ENCODE measurements around the gene ROBO1. TPM values are rescaled to one million over a fixed set of nuclear protein-coding genes. Genes with fewer than 3 reads are reported as not detected.

The ROBO1 gene
- total RNA-seq, 1 donor from 2014 or later: 3.1 TPM

DNA sequence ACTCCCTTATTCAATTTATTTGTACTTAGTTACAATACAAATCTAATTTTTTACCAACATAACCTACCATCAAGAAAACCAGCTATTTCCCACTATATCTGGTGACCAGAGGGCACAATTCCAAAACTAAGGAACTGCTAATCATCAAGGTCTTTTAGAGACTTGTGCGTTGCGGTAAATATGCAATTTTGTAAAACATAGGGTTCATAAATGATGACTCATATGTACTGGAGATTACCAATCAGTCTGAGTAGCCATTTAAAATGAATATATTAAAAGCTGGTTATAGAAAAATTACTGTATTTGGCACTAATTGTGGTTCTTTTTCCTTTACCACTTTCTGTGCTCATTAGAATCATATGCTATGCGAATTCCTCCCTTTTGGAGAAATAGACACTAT is 859.6 kb downstream of the ROBO1 start:
- intact Hi-C loops (cut with micrococcal nuclease): no loop called here
- Mint-ChIP-seq H3K27me3 (no peaks in the 10 kb centered on the region), H3K4me1 (no peaks in the 10 kb centered on the region), H3K4me3 (no peak overlapping the region), H3K9me3 (peaks cover 3% of the 10 kb centered on the region), H3K36me3 (ENCODE audit: low read depth) (no peaks in the 10 kb centered on the region), H3K27ac (no peak overlapping the region)
- POLR2A ChIA-PET: no interaction called here
- DNase-seq (no peak), ATAC-seq (ENCODE audit: low read depth) (no peak)
- TF ChIP-seq, protein P1, sequence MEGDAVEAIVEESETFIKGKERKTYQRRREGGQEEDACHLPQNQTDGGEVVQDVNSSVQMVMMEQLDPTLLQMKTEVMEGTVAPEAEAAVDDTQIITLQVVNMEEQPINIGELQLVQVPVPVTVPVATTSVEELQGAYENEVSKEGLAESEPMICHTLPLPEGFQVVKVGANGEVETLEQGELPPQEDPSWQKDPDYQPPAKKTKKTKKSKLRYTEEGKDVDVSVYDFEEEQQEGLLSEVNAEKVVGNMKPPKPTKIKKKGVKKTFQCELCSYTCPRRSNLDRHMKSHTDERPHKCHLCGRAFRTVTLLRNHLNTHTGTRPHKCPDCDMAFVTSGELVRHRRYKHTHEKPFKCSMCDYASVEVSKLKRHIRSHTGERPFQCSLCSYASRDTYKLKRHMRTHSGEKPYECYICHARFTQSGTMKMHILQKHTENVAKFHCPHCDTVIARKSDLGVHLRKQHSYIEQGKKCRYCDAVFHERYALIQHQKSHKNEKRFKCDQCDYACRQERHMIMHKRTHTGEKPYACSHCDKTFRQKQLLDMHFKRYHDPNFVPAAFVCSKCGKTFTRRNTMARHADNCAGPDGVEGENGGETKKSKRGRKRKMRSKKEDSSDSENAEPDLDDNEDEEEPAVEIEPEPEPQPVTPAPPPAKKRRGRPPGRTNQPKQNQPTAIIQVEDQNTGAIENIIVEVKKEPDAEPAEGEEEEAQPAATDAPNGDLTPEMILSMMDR (IDR thresholded peaks at IDR 0.05): no peak
- CTCF ChIA-PET: no interaction called here

DNA sequence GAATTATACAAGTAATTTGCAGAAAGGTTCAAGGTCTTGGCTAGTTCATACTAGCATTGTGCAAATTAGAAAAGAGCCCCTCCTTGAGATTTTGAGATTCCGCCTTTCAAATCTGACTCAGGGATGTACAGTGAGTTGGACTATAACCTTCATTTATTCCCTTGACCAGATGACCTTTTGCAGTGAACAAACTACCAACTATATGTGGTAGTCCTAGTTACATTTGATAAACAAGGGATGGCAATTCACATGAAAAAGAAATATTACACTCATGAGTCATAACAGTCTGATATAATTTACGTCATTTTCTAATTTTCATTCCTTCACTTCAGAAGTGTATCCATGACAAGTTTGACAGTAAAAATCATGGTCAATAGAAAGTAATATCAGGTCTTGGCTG is 860.4 kb downstream of the ROBO1 start:
- Mint-ChIP-seq H3K4me3 (no peak overlapping the region), H3K4me1 (no peaks in the 10 kb centered on the region), H3K9me3 (peaks cover 2% of the 10 kb centered on the region), H3K27ac (no peak overlapping the region), H3K36me3 (ENCODE audit: low read depth) (no peaks in the 10 kb centered on the region), H3K27me3 (no peaks in the 10 kb centered on the region)
- CTCF ChIA-PET: no interaction called here
- intact Hi-C loops (cut with micrococcal nuclease): no loop called here
- DNase-seq (no peak), ATAC-seq (ENCODE audit: low read depth) (no peak)
- TF ChIP-seq, protein P1 (IDR thresholded peaks at IDR 0.05): no peak
- POLR2A ChIA-PET: no interaction called here

DNA sequence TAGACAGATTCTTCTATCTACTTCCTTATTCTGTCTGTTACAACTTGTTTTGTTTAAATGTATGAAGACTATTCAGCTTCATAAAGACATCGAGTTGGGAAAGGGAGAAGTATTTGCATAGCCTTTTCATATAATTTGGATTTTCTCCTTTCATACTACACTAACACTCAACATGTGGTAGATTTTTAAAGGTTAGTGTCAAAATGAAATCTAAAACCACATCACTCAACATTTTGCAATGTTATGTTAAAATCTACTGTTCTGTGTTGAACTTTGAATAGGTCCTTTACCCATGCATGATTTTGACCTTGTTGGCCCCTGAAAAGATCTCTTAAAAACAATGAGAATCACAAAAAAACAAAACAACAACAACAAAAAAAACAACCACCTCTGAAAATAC is 860.9 kb downstream of the ROBO1 start:
- CTCF ChIA-PET: no interaction called here
- Mint-ChIP-seq H3K36me3 (ENCODE audit: low read depth) (no peaks in the 10 kb centered on the region), H3K4me1 (no peaks in the 10 kb centered on the region), H3K9me3 (peaks cover 2% of the 10 kb centered on the region), H3K4me3 (no peak overlapping the region), H3K27me3 (no peaks in the 10 kb centered on the region), H3K27ac (no peak overlapping the region)
- DNase-seq (no peak), ATAC-seq (ENCODE audit: low read depth) (no peak)
- intact Hi-C loops (cut with micrococcal nuclease): no loop called here
- TF ChIP-seq, protein P1 (IDR thresholded peaks at IDR 0.05): no peak
- POLR2A ChIA-PET: no interaction called here

DNA sequence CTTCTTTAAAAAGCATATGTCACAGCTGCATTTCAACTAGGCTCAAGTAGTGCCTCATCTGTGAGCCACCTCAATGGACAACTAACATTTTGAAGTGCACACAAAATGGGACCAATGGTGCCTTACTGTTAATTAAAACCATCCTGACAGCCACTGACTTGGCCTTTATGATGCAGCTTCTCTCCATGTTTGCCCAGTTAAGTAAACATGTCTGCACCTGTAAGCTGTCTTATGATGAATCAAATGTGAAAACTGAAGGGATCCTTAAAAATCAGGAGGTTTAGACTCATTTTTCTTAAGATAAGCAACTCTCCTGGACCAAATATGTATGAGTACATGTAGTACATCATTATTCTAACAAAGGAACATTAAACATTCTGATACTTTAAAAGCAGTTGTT is 861.6 kb downstream of the ROBO1 start:
- Mint-ChIP-seq H3K27me3 (no peaks in the 10 kb centered on the region), H3K4me3 (no peak overlapping the region), H3K4me1 (no peaks in the 10 kb centered on the region), H3K9me3 (peaks cover 2% of the 10 kb centered on the region), H3K36me3 (ENCODE audit: low read depth) (no peaks in the 10 kb centered on the region), H3K27ac (no peak overlapping the region)
- CTCF ChIA-PET: no interaction called here
- TF ChIP-seq, protein P1 (IDR thresholded peaks at IDR 0.05): no peak
- intact Hi-C loops (cut with micrococcal nuclease): no loop called here
- DNase-seq (no peak), ATAC-seq (ENCODE audit: low read depth) (no peak)
- POLR2A ChIA-PET: no interaction called here

DNA sequence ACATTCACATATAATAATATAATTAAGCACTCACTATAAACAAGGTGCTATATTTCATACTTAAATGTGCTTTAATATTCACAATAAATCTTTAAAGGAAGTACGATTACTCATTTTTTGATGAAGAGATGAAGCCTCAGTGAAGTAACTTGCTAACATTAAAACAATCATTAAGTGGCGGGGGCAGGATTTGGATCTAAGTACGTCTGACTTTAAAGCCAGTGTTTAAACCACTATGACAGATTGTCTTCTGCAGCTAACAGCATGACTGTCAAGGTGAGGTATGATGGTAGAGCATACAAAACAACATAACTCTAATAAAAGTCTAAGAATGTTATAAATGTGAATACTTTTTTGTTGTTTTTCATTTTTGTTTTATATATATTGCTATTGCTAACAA is 862.1 kb downstream of the ROBO1 start:
- DNase-seq (no peak), ATAC-seq (ENCODE audit: low read depth) (no peak)
- CTCF ChIA-PET: no interaction called here
- POLR2A ChIA-PET: no interaction called here
- Mint-ChIP-seq H3K4me1 (no peaks in the 10 kb centered on the region), H3K9me3 (peaks cover 2% of the 10 kb centered on the region), H3K36me3 (ENCODE audit: low read depth) (no peaks in the 10 kb centered on the region), H3K27me3 (no peaks in the 10 kb centered on the region), H3K27ac (no peak overlapping the region), H3K4me3 (no peak overlapping the region)
- TF ChIP-seq, protein P1 (IDR thresholded peaks at IDR 0.05): no peak
- intact Hi-C loops (cut with micrococcal nuclease): no loop called here

Data from activated B cell treated with CpG ODN at 0.5 μM for 24 hours (primary cell).